Gastroesophageal sphincter (tissue), 3 donors: ENCODE measurements around the gene EBI3.

ENCODE experiments used
- CTCF ChIP-seq, 4 experiments: fragments of 200-600 bp in 2 of 4; fragments of 450-650 bp in 2 of 4; sonication (generic) in 1 of 4; IDR thresholded peaks; one replicate each; pipeline ENCODE4 v1.5.1; 2017 to 2019; ENCODE audit warnings: antibody characterized with exemption in 4 of 4, mild to moderate bottlenecking in 2 of 4, moderate library complexity in 2 of 4
- POLR2A ChIP-seq, 2 donors: fragments of 450-650 bp; IDR thresholded peaks; one replicate each; pipeline ENCODE4 v1.6.1; 2017; ENCODE audit warnings: antibody characterized with exemption in 2 of 2, mild to moderate bottlenecking in 2 of 2, moderate library complexity in 1 of 2
- POLR2AphosphoS5 ChIP-seq: sonication (generic); formaldehyde crosslinking; IDR thresholded peaks from one replicate; pipeline ENCODE4 v1.6.1; 2017; ENCODE audit warnings: antibody characterized with exemption

- TF ChIP-seq POLR2A (IDR thresholded peaks at IDR 0.05) (no peak), CTCF (IDR thresholded peaks at IDR 0.05) (no peak), POLR2AphosphoS5 (no peak)
Observed at GRCh38 chr19:4238831-4239230, 9.5 kb downstream of the EBI3 start.
